NCI-H1092 treated with DMSO at 0.1 percent for 48 hours (cell line): ENCODE results near the gene AURKAIP1.

Experiments used
- DNase-seq: peaks from one replicate; lab custom pipeline; 2025; lab: John Stamatoyannopoulos, UW

AURKAIP1 gene

GRCh38 chr1:1361233-1361981 lies 13.6 kb downstream of the AURKAIP1 start:
- no peak for DNase-seq

- no peak for DNase-seq
Measured at GRCh38 chr1:1360506-1361169, 14.4 kb downstream of the AURKAIP1 start.

GRCh38 chr1:1359664-1360468 lies 15.1 kb downstream of the AURKAIP1 start:
- DNase-seq: no peak

- DNase-seq: no peak
Measured at GRCh38 chr1:1359308-1359663, 15.7 kb downstream of the AURKAIP1 start.

GRCh38 chr1:1358433-1359271 lies 16.4 kb downstream of the AURKAIP1 start, which contains the start of gene MXRA8:
MXRA8 (minus strand) TSS chr1:1358555; CDS start chr1:1358504, 51 bp downstream.
- no peak for DNase-seq

- no peak for DNase-seq
Measured at GRCh38 chr1:1357871-1358432, 17.1 kb downstream of the AURKAIP1 start.

- DNase-seq: no peak
Measured at GRCh38 chr1:1356796-1357401, 18.1 kb downstream of the AURKAIP1 start.

- no peak for DNase-seq
Measured at GRCh38 chr1:1356166-1356795, 18.7 kb downstream of the AURKAIP1 start.

- DNase-seq: no peak
Measured at GRCh38 chr1:1355416-1355815, 19.6 kb downstream of the AURKAIP1 start.

GRCh38 chr1:1354271-1355247 lies 20.4 kb downstream of the AURKAIP1 start:
- DNase-seq: no peak

GRCh38 chr1:1353389-1354151 lies 21.4 kb downstream of the AURKAIP1 start:
- no peak for DNase-seq

GRCh38 chr1:1352786-1353388 lies 22.1 kb downstream of the AURKAIP1 start:
- no peak for DNase-seq

GRCh38 chr1:1351511-1352427 lies 23.2 kb downstream of the AURKAIP1 start:
- DNase-seq: no peak

GRCh38 chr1:1349256-1350012 lies 25.6 kb downstream of the AURKAIP1 start, which contains the start of gene DVL1:
DVL1 (minus strand) TSS chr1:1349418; CDS start chr1:1349065, 353 bp downstream.
- no peak for DNase-seq

GRCh38 chr1:1348420-1349255 lies 26.4 kb downstream of the AURKAIP1 start:
- DNase-seq: no peak
